Esophagus muscularis mucosa (tissue), 4 donors: ENCODE data around the gene TAOK2.

Experiments used
- EP300 ChIP-seq: sonication (generic); formaldehyde crosslinking; IDR thresholded peaks from one replicate; pipeline ENCODE4 v1.6.1; 2017; ENCODE audit warnings: antibody characterized with exemption
- POLR2A ChIP-seq: fragments of 450-650 bp; IDR thresholded peaks from one replicate; pipeline ENCODE4 v1.6.1; 2017; ENCODE audit warnings: antibody characterized with exemption, moderate library complexity, mild to moderate bottlenecking, low read depth
- POLR2AphosphoS5 ChIP-seq, 2 donors: sonication (generic); formaldehyde crosslinking; IDR thresholded peaks; one replicate each; pipeline ENCODE4 v1.6.1; 2017; ENCODE audit warnings: antibody characterized with exemption in 2 of 2
- TF ChIP-seq, protein P1 (sequence below), 3 experiments: fragments of 200-600 bp in 2 of 3; fragments of 450-650 bp in 1 of 3; sonication (generic) in 2 of 3; IDR thresholded peaks; one replicate each; pipeline ENCODE4 v1.5.1; 2017 to 2019; ENCODE audit warnings: antibody characterized with exemption in 3 of 3, mild to moderate bottlenecking in 2 of 3, moderate library complexity in 1 of 3

DNA sequence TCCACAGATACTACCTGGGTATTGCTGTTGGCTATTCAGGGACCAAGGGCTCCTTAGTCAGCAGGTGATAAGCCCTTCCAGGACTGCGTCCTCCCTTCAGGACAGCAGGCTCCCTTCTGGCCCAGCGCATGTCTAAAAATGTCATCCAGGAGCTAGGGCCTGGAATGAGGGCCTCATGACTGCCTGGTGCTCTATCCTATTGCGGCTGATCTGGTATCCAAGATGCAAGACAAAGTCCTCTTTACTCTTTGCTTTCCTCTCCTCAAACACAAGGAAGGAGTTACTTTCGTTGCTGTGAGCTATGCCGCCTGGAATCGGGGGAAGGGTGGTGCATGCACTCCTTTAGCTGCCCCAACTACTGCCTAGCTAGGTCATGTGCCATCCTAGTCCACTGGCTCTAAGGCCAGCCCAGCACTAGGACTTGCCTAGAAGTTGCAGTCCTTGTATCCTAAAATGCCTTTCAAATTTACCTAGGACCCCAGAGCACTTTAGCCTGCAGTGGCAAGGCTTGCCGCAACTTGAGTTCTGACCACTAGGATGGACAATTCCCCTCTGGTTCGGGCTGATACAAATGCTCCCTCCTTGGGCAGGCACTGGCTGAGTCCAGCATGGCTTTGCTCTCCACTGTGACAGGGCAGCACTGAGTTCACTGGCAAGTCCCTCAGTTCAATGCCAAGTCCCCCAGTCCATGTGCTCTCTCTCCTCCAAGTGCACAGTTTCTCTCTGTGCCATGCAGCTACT, 21.9 kb upstream of the TAOK2 start:
- TF ChIP-seq, protein P1, sequence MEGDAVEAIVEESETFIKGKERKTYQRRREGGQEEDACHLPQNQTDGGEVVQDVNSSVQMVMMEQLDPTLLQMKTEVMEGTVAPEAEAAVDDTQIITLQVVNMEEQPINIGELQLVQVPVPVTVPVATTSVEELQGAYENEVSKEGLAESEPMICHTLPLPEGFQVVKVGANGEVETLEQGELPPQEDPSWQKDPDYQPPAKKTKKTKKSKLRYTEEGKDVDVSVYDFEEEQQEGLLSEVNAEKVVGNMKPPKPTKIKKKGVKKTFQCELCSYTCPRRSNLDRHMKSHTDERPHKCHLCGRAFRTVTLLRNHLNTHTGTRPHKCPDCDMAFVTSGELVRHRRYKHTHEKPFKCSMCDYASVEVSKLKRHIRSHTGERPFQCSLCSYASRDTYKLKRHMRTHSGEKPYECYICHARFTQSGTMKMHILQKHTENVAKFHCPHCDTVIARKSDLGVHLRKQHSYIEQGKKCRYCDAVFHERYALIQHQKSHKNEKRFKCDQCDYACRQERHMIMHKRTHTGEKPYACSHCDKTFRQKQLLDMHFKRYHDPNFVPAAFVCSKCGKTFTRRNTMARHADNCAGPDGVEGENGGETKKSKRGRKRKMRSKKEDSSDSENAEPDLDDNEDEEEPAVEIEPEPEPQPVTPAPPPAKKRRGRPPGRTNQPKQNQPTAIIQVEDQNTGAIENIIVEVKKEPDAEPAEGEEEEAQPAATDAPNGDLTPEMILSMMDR (IDR thresholded peaks at IDR 0.05), result no peak
- no peak for TF ChIP-seq POLR2AphosphoS5 (IDR thresholded peaks at IDR 0.05)
- no peak for TF ChIP-seq EP300
- no peak for TF ChIP-seq POLR2A
